Epidermal melanocyte (primary cell): ENCODE data around the gene FADS6.

Experiments used
- DNase-seq: peaks from one replicate; pipeline ENCODE4 v3.0.0; 2011; ENCODE audit warnings: low spot score; ENCODE audit not compliant: insufficient read length

Gene FADS6

GRCh38 chr17:74892974-74893911 is at the start of gene FADS6:
FADS6 (minus strand) TSS chr17:74893633; CDS start chr17:74893595, 38 bp downstream.
- DNase-seq, result no peak

- no peak for DNase-seq
Measured at GRCh38 chr17:74941128-74941725, 47.8 kb upstream of the FADS6 start.

- DNase-seq, result no peak
Measured at GRCh38 chr17:74939534-74939933, 46.1 kb upstream of the FADS6 start.

GRCh38 chr17:74938194-74938950 is 44.9 kb upstream of the FADS6 start:
- no peak for DNase-seq

GRCh38 chr17:74937064-74938051 is 43.9 kb upstream of the FADS6 start:
- DNase-seq, result no peak

- DNase-seq, result no peak
Measured at GRCh38 chr17:74936470-74936799, 43.0 kb upstream of the FADS6 start.

- no peak for DNase-seq
Measured at GRCh38 chr17:74935585-74936469, 42.4 kb upstream of the FADS6 start, which contains the start of gene OTOP3. OTOP3 (plus strand) TSS chr17:74935898; CDS start chr17:74935922, 24 bp downstream.

- DNase-seq, result no peak
Measured at GRCh38 chr17:74935048-74935447, 41.6 kb upstream of the FADS6 start.

GRCh38 chr17:74930535-74931036 is 37.2 kb upstream of the FADS6 start:
- DNase-seq, result no peak

- DNase-seq, result no peak
Measured at GRCh38 chr17:74928786-74929185, 35.4 kb upstream of the FADS6 start.

- DNase-seq, result no peak
Measured at GRCh38 chr17:74925242-74925641, 31.8 kb upstream of the FADS6 start.

- no peak for DNase-seq
Measured at GRCh38 chr17:74924250-74924948, 31.0 kb upstream of the FADS6 start, which contains the start of gene OTOP2. OTOP2 (plus strand) TSS chr17:74924273; CDS start chr17:74924633, 360 bp downstream.

- peak; percentile 42 for DNase-seq
Measured at GRCh38 chr17:74923538-74924249, 30.3 kb upstream of the FADS6 start.

- DNase-seq, result peak; percentile 52
Measured at GRCh38 chr17:74922694-74923537, 29.5 kb upstream of the FADS6 start, which contains the start of gene USH1G. USH1G (minus strand) TSS chr17:74923255; CDS start chr17:74923073, 182 bp downstream.

- DNase-seq, result no peak
Measured at GRCh38 chr17:74922172-74922571, 28.7 kb upstream of the FADS6 start.

- DNase-seq, result no peak
Measured at GRCh38 chr17:74921769-74922168, 28.3 kb upstream of the FADS6 start.
